H1 (cell line): ENCODE data around the gene EXOSC7. TPM values are rescaled to one million over a fixed set of nuclear protein-coding genes. Genes with fewer than 3 reads are reported as not detected.
A peak's percentile ranks its signal among the peaks of the same experiment; 100 is the strongest.

ENCODE experiments used
- CTCF ChIA-PET: fragments of 300-600 bp; sonication (Branson Sonifier 250); formaldehyde crosslinking; loops from one replicate; lab custom pipeline; 2021; ENCODE audit not compliant: partially characterized antibody; lab: Charles Lee
- POLR2A ChIA-PET: fragments of 300-600 bp; sonication (Branson Sonifier 250); formaldehyde crosslinking; loops from one replicate; lab custom pipeline; 2021; ENCODE audit warnings: inconsistent platforms; ENCODE audit not compliant: partially characterized antibody; lab: Charles Lee
- DNase-seq, 2 experiments: peaks; one replicate each; pipeline versions ENCODE4 v3.0.0 to v3.0.0-alpha.2; 2010 to 2022; ENCODE audit warnings: low spot score in 2 of 2, low read depth in 1 of 2, mixed read lengths in 1 of 2
- FAIRE-seq: peaks from 2 replicates; lab custom pipeline; 2011; peaks lifted over from hg19 to GRCh38; lab: Jason Lieb, UNC
- H2AFZ ChIP-seq: 2 replicates; pipeline ENCODE4 v1.8.1; 2012; ENCODE audit warnings: low read length, inconsistent platforms
- H2AK5ac ChIP-seq: 2 replicates; pipeline ENCODE4 v1.6.1; 2013; ENCODE audit warnings: low read depth, low read length
- H2BK120ac ChIP-seq: replicated peaks from 2 replicates; pipeline ENCODE3; 2013; ENCODE audit warnings: low read depth, low read length, inconsistent platforms
- H2BK12ac ChIP-seq: 2 replicates; pipeline ENCODE4 v1.6.1; 2013; ENCODE audit warnings: low read depth, low read length
- H2BK15ac ChIP-seq: 2 replicates; pipeline ENCODE4 v1.6.1; 2013; ENCODE audit warnings: low read length
- H2BK20ac ChIP-seq: 2 replicates; pipeline ENCODE4 v1.6.1; 2013; ENCODE audit warnings: low read length
- H2BK5ac ChIP-seq: 2 replicates; pipeline ENCODE4 v1.6.1; 2013; ENCODE audit warnings: low read depth, low read length
- H3K14ac ChIP-seq: 2 replicates; pipeline ENCODE4 v1.6.1; 2013; ENCODE audit warnings: inconsistent platforms; ENCODE audit not compliant: insufficient read length
- H3K18ac ChIP-seq: 2 replicates; pipeline ENCODE4 v1.6.1; 2013; ENCODE audit warnings: low read length; ENCODE audit errors: extremely low read depth
- H3K23ac ChIP-seq: 2 replicates; pipeline ENCODE4 v1.6.1; 2013; ENCODE audit warnings: inconsistent platforms; ENCODE audit not compliant: insufficient read length
- H3K23me2 ChIP-seq: 2 replicates; pipeline ENCODE4 v1.6.1; 2013; ENCODE audit warnings: low read depth, low read length
- H3K27ac ChIP-seq: 2 replicates; pipeline ENCODE4 v1.6.1; 2011; ENCODE audit warnings: low read depth, low read length, inconsistent platforms
- H3K27me3 ChIP-seq, 4 experiments: replicated peaks in 1 of 4; 1 replicate in 1 of 4; 2 replicates in 3 of 4; pipeline versions ENCODE4 v1.6.1 to v1.8.1; 2011 to 2013; ENCODE audit warnings: low read length in 3 of 4, mild to moderate bottlenecking in 3 of 4, inconsistent platforms in 2 of 4, mixed read lengths in 2 of 4, moderate library complexity in 1 of 4; ENCODE audit not compliant: control insufficient read depth in 3 of 4, insufficient read depth in 3 of 4; ENCODE audit errors: extremely low read depth in 1 of 4
- H3K36me3 ChIP-seq, 4 experiments: 2 replicates each; pipeline versions ENCODE4 v1.6.1 to v1.8.1; 2011 to 2013; ENCODE audit warnings: mild to moderate bottlenecking in 4 of 4, low read length in 3 of 4, moderate library complexity in 2 of 4, control low read depth in 1 of 4, inconsistent platforms in 1 of 4; ENCODE audit not compliant: insufficient read depth in 4 of 4, control insufficient read depth in 2 of 4
- H3K4ac ChIP-seq: replicated peaks from 2 replicates; pipeline ENCODE3; 2013; ENCODE audit warnings: low read length, low read depth, mixed read lengths, inconsistent platforms; ENCODE audit not compliant: insufficient read length
- H3K4me1 ChIP-seq, 4 experiments: replicated peaks in 1 of 4; 1 replicate in 1 of 4; 2 replicates in 3 of 4; pipeline versions ENCODE4 v1.6.1 to v1.8.1; 2011 to 2013; ENCODE audit warnings: low read length in 3 of 4, inconsistent platforms in 2 of 4, mixed read lengths in 1 of 4; ENCODE audit not compliant: insufficient read depth in 4 of 4, control insufficient read depth in 3 of 4
- H3K4me2 ChIP-seq, 2 experiments: 2 replicates each; pipeline versions ENCODE4 v1.6.1 to v1.8.1; 2011 to 2013; ENCODE audit warnings: low read depth in 2 of 2, low read length in 2 of 2, control low read depth in 1 of 2, inconsistent platforms in 1 of 2, mild to moderate bottlenecking in 1 of 2; ENCODE audit not compliant: insufficient read depth in 1 of 2
- H3K4me3 ChIP-seq, 4 experiments: fragments of 200-600, 300-600 bp in 1 of 4; sonication (generic), shearing (Covaris generic), sonication (Bioruptor Twin) in 1 of 4; 2 replicates each; pipeline versions ENCODE4 v1.5.1 to v1.8.1; 2011 to 2016; ENCODE audit warnings: low read length in 4 of 4, low read depth in 3 of 4, control low read depth in 2 of 4, inconsistent platforms in 2 of 4, mild to moderate bottlenecking in 2 of 4, mixed read lengths in 1 of 4, moderate library complexity in 1 of 4; ENCODE audit not compliant: insufficient read depth in 2 of 4; ENCODE audit errors: extremely low read depth in 1 of 4
- H3K56ac ChIP-seq: replicated peaks from 2 replicates; pipeline ENCODE3; 2013; ENCODE audit warnings: low read depth, mild to moderate bottlenecking, mixed read lengths, low read length, inconsistent platforms; ENCODE audit not compliant: insufficient read length
- H3K79me1 ChIP-seq: 2 replicates; pipeline ENCODE4 v1.6.1; 2013; ENCODE audit warnings: low read depth, low read length, control low read depth
- H3K79me2 ChIP-seq, 2 experiments: 2 replicates each; pipeline versions ENCODE4 v1.6.1 to v1.8.1; 2012 to 2013; ENCODE audit warnings: low read length in 2 of 2, mild to moderate bottlenecking in 2 of 2, inconsistent platforms in 1 of 2; ENCODE audit not compliant: insufficient read depth in 2 of 2, control insufficient read depth in 1 of 2
- H3K9ac ChIP-seq, 4 experiments: replicated peaks in 1 of 4; 1 replicate in 1 of 4; 2 replicates in 3 of 4; pipeline versions ENCODE4 v1.6.1 to v1.8.1; 2011 to 2013; ENCODE audit warnings: low read depth in 3 of 4, low read length in 3 of 4, control low read depth in 2 of 4, mild to moderate bottlenecking in 2 of 4, moderate library complexity in 2 of 4, inconsistent platforms in 1 of 4; ENCODE audit errors: extremely low read depth in 1 of 4
- H3K9me3 ChIP-seq, 2 experiments: 2 replicates each; pipeline versions ENCODE4 v1.6.1 to v1.8.1; 2012 to 2013; ENCODE audit warnings: mild to moderate bottlenecking in 2 of 2, moderate library complexity in 2 of 2, control low read depth in 1 of 2, inconsistent platforms in 1 of 2, low read depth in 1 of 2, low read length in 1 of 2, mixed read lengths in 1 of 2; ENCODE audit not compliant: insufficient read depth in 2 of 2
- H4K20me1 ChIP-seq, 2 experiments: replicated peaks in 1 of 2; 2 replicates each; pipeline versions ENCODE3 to v1.8.1; 2011 to 2013; ENCODE audit warnings: inconsistent platforms in 2 of 2, low read length in 2 of 2, mild to moderate bottlenecking in 1 of 2; ENCODE audit not compliant: insufficient read depth in 2 of 2, control insufficient read depth in 1 of 2
- H4K5ac ChIP-seq: 2 replicates; pipeline ENCODE4 v1.6.1; 2013; ENCODE audit warnings: low read length, low read depth, mixed read lengths, inconsistent platforms; ENCODE audit not compliant: insufficient read length
- H4K8ac ChIP-seq: 2 replicates; pipeline ENCODE4 v1.8.0; 2013; ENCODE audit warnings: mild to moderate bottlenecking, moderate library complexity, low read length, inconsistent platforms; ENCODE audit not compliant: insufficient read depth; ENCODE audit errors: extremely low read depth
- H4K91ac ChIP-seq: replicated peaks from 2 replicates; pipeline ENCODE3; 2013; ENCODE audit warnings: low read length, mixed read lengths, inconsistent platforms; ENCODE audit not compliant: insufficient read length
- CREB1 ChIP-seq: IDR thresholded peaks from 2 replicates; pipeline ENCODE4 v1.6.1; 2012; ENCODE audit warnings: inconsistent platforms
- RAD21 ChIP-seq, 2 experiments: IDR thresholded peaks in 1 of 2; conservative IDR thresholded peaks in 1 of 2; 2 replicates each; pipeline ENCODE4 v1.6.1; 2011; ENCODE audit warnings: low read depth in 2 of 2, low read length in 2 of 2, improper control_type of control experiment in 1 of 2, inconsistent platforms in 1 of 2, mild to moderate bottlenecking in 1 of 2, moderate library complexity in 1 of 2
- SRF ChIP-seq: IDR thresholded peaks from 2 replicates; pipeline ENCODE4 v1.6.1; 2011; ENCODE audit warnings: mild to moderate bottlenecking, low read depth, low read length, moderate library complexity
- WGBS, 2 experiments: shearing (Covaris generic) in 1 of 2; methylation state at CpG; one replicate each; pipeline versions ENCODE4 v1.1.6 to v1.1.7; 2013 to 2015; ENCODE audit warnings: low lambda C conversion rate in 2 of 2, mixed read lengths in 2 of 2, inconsistent platforms in 1 of 2, low coverage in 1 of 2, missing lambda C conversion rate in 1 of 2; ENCODE audit not compliant: insufficient replicate concordance in 2 of 2, insufficient coverage in 1 of 2, insufficient read length in 1 of 2; ENCODE audit errors: extremely low coverage in 1 of 2, missing lambda C conversion rate in 1 of 2; 5-methylcytosine and 5-hydroxymethylcytosine counted together
- polyA plus RNA-seq, 7 experiments: library from polyadenylated mRNA; depleted of rRNA in 3 of 7; stranded (reverse) in 5 of 7; unstranded in 2 of 7; fragments of >200 nt in 5 of 7; fragments of 200-250 nt in 2 of 7; gene quantifications; 1 replicate in 5 of 7; 2 replicates in 1 of 7; 4 replicates in 1 of 7; pipeline versions ENCODE4 v1.2.1 to v1.2.3, GENCODE V29; 2011 to 2013; ENCODE audit warnings: missing spikeins in 2 of 7, mixed read lengths in 2 of 7
- total RNA-seq: library from RNA; stranded (reverse); fragmentation: NEBNext Ultra II Directional; extraction: Animal tissue kit (Norgen Biotek cat#: 25700); gene quantifications from 2 replicates; pipeline ENCODE4 v1.2.1, GENCODE V29; 2021
- TF ChIP-seq, protein P1 (sequence below), 3 experiments: IDR thresholded peaks; 1 replicate in 2 of 3; 2 replicates in 1 of 3; pipeline versions ENCODE4 v1.5.1 to v1.6.1; 2011; ENCODE audit warnings: low read length in 3 of 3, mild to moderate bottlenecking in 3 of 3, inconsistent platforms in 2 of 3, low read depth in 1 of 3, moderate library complexity in 1 of 3; ENCODE audit not compliant: insufficient read depth in 1 of 3; ENCODE audit errors: control extremely low read depth in 1 of 3

The EXOSC7 gene
- total and polyA plus RNA-seq, 2 of the 8 experiments (the other 6 are each of a cell fraction or from before 2014, with no cell fraction given): 92.7 to 94.5 TPM

- no peak overlapping the region for H2BK120ac ChIP-seq
- H3K79me1 ChIP-seq: no peaks in the 10 kb centered on the region
- no peak overlapping the region for H2BK5ac ChIP-seq
- no peak overlapping the region for H2BK15ac ChIP-seq
- no peak overlapping the region for H4K8ac ChIP-seq
- peaks cover 10 to 40% (median 35%) of the 10 kb centered on the region in 4 experiments for H3K27me3 ChIP-seq
- WGBS, 2 experiments: 58% methylated on average over 7 of the region's 7 CpGs; no CpG with 5 or more reads in 1 of the 2 experiments
- TF ChIP-seq, protein P1, sequence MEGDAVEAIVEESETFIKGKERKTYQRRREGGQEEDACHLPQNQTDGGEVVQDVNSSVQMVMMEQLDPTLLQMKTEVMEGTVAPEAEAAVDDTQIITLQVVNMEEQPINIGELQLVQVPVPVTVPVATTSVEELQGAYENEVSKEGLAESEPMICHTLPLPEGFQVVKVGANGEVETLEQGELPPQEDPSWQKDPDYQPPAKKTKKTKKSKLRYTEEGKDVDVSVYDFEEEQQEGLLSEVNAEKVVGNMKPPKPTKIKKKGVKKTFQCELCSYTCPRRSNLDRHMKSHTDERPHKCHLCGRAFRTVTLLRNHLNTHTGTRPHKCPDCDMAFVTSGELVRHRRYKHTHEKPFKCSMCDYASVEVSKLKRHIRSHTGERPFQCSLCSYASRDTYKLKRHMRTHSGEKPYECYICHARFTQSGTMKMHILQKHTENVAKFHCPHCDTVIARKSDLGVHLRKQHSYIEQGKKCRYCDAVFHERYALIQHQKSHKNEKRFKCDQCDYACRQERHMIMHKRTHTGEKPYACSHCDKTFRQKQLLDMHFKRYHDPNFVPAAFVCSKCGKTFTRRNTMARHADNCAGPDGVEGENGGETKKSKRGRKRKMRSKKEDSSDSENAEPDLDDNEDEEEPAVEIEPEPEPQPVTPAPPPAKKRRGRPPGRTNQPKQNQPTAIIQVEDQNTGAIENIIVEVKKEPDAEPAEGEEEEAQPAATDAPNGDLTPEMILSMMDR (IDR thresholded peaks at IDR 0.05; ENCODE audit: control extremely low read depth in 1 of 3, insufficient read depth in 1 of 3, low read depth in 1 of 3, low read length in 3 of 3): peak; percentile 51 to 60 (median 58)
- TF ChIP-seq SRF (no peak), RAD21 (IDR thresholded peaks at IDR 0.05 in 1 of 2, conservative IDR thresholded peaks at IDR 0.05 in 1 of 2; ENCODE audit: low read depth in 2 of 2, low read length in 2 of 2) (peak; percentile 59 to 72), CREB1 (peak; percentile 71)
- ChIA-PET CTCF (interaction anchor here (0.6 to 14.6 kb wide), 40 partner anchors 8 to 604 kb away, joined by 3 to 263 read pairs (median 4); no protein-coding TSS in a partner anchor), POLR2A (no interaction called here)
- peaks cover under 1 to 6% (median 2%) of the 10 kb centered on the region in 4 experiments; a peak in 5 of 7 replicates for H3K4me1 ChIP-seq
- H3K56ac ChIP-seq: no peak overlapping the region
- no peak overlapping the region for H3K27ac ChIP-seq
- H2AFZ ChIP-seq: no peak overlapping the region
- no peak overlapping the region for H3K23ac ChIP-seq
- H3K18ac ChIP-seq: no peak overlapping the region
- H3K14ac ChIP-seq: no peak overlapping the region
- no peak overlapping the region for H3K4ac ChIP-seq
- H2BK12ac ChIP-seq: no peak overlapping the region
- H4K91ac ChIP-seq: no peak overlapping the region
- H3K23me2 ChIP-seq: no peaks in the 10 kb centered on the region
- no peak overlapping the region for H2BK20ac ChIP-seq
- H4K5ac ChIP-seq: no peak overlapping the region
- peak; percentile 75 for FAIRE-seq
- H3K9ac ChIP-seq: no peak overlapping the region
- H3K4me3 ChIP-seq: no peak overlapping the region
- no peaks in the 10 kb centered on the region for H3K36me3 ChIP-seq
- no peak overlapping the region for H2AK5ac ChIP-seq
- H3K4me2 ChIP-seq: no peak overlapping the region
- DNase-seq: no peak
- H3K79me2 ChIP-seq: no peaks in the 10 kb centered on the region
- H3K9me3 ChIP-seq: no peaks in the 10 kb centered on the region
- peaks cover 0 to 2% of the 10 kb centered on the region in 2 experiments for H4K20me1 ChIP-seq
Observed at GRCh38 chr3:45055411-45056143, 79.5 kb downstream of the EXOSC7 start.
